Esophagus muscularis mucosa (tissue), 4 donors: ENCODE data around the gene MFN2. TPM values are rescaled to one million over a fixed set of nuclear protein-coding genes. Genes with fewer than 3 reads are reported as not detected.

Experiments used
- DNase-seq: peaks from one replicate; pipeline ENCODE4 v3.0.0-alpha.2; 2017; ENCODE audit errors: extremely low spot score
- H3K27ac ChIP-seq, 4 donors: fragments of 200-600 bp; sonication (generic); replicated peaks in 1 of 4; 1 replicate in 3 of 4; 2 replicates in 1 of 4; pipeline ENCODE4 v1.5.1; 2016 to 2019; ENCODE audit warnings: mild to moderate bottlenecking in 1 of 4
- H3K27me3 ChIP-seq, 4 donors: fragments of 200-600 bp; sonication (generic); one replicate each; pipeline versions ENCODE4 v1.5.1 to v1.6.0; 2016 to 2019
- H3K36me3 ChIP-seq, 4 donors: fragments of 200-600 bp; sonication (generic); one replicate each; pipeline ENCODE4 v1.5.1; 2016 to 2019
- H3K4me1 ChIP-seq, 4 donors: fragments of 200-600 bp; sonication (generic); one replicate each; pipeline ENCODE4 v1.5.1; 2016 to 2019
- H3K4me3 ChIP-seq, 4 donors: fragments of 200-600 bp; sonication (generic); 1 replicate in 2 of 4; 2 replicates in 2 of 4; pipeline ENCODE4 v1.5.1; 2016 to 2019; ENCODE audit warnings: mild to moderate bottlenecking in 4 of 4, moderate library complexity in 1 of 4
- H3K9me3 ChIP-seq, 4 donors: fragments of 200-600 bp; sonication (generic); 1 replicate in 3 of 4; 2 replicates in 1 of 4; pipeline ENCODE4 v1.5.1; 2016 to 2019
- CTCF ChIP-seq, 3 experiments: fragments of 200-600 bp in 2 of 3; fragments of 450-650 bp in 1 of 3; sonication (generic) in 2 of 3; IDR thresholded peaks; one replicate each; pipeline ENCODE4 v1.5.1; 2017 to 2019; ENCODE audit warnings: antibody characterized with exemption in 3 of 3, mild to moderate bottlenecking in 2 of 3, moderate library complexity in 1 of 3
- EP300 ChIP-seq: sonication (generic); formaldehyde crosslinking; IDR thresholded peaks from one replicate; pipeline ENCODE4 v1.6.1; 2017; ENCODE audit warnings: antibody characterized with exemption
- POLR2A ChIP-seq: fragments of 450-650 bp; IDR thresholded peaks from one replicate; pipeline ENCODE4 v1.6.1; 2017; ENCODE audit warnings: antibody characterized with exemption, moderate library complexity, mild to moderate bottlenecking, low read depth
- POLR2AphosphoS5 ChIP-seq, 2 donors: sonication (generic); formaldehyde crosslinking; IDR thresholded peaks; one replicate each; pipeline ENCODE4 v1.6.1; 2017; ENCODE audit warnings: antibody characterized with exemption in 2 of 2
- WGBS: methylation state at CpG from one replicate; pipeline ENCODE4 v1.1.5; 2018; 5-methylcytosine and 5-hydroxymethylcytosine counted together
- intact Hi-C: fragments of 100-400 bp; cut with DNase I; formaldehyde crosslinking; loops from one replicate; pipeline ENCODE4 v1.15.1; 2023
- total RNA-seq, 4 donors: library from RNA; depleted of rRNA; stranded (reverse); fragments of >200 nt; gene quantifications; one replicate each; pipeline versions ENCODE4 v1.1.0 to v1.2.1, GENCODE V29; 2016

The MFN2 gene
- total RNA-seq, 4 donors from 2014 or later = 166 to 242 (median 191) TPM

GRCh38 chr1:11979028-11979850 is 1.0 kb upstream of the MFN2 start:
- Histone ChIP-seq H3K9me3 (no peaks in the 10 kb centered on the region), H3K4me3 (peak overlapping the region; percentile 82 to 98 (median 90)), H3K27me3 (no peaks in the 10 kb centered on the region), H3K36me3 (peaks cover 20 to 54% (median 43%) of the 10 kb centered on the region in 4 donors), H3K4me1 (peaks cover 35 to 56% (median 54%) of the 10 kb centered on the region in 4 donors), H3K27ac (peak overlapping the region; percentile 95 to 99 (median 97))
- no peak for TF ChIP-seq EP300
- TF ChIP-seq POLR2AphosphoS5 (IDR thresholded peaks at IDR 0.05) = no peak
- TF ChIP-seq CTCF (IDR thresholded peaks at IDR 0.05) = no peak
- TF ChIP-seq POLR2A = no peak
- intact Hi-C loops = loop anchor here (5.0 kb wide), 1 partner anchor 42 kb away; no protein-coding TSS in a partner anchor
- WGBS = 56% methylated on average over 25 of the region's 29 CpGs
- no peak for DNase-seq

- no peak for TF ChIP-seq POLR2A
- no peak for TF ChIP-seq CTCF (IDR thresholded peaks at IDR 0.05)
- TF ChIP-seq EP300 = no peak
- TF ChIP-seq POLR2AphosphoS5 (IDR thresholded peaks at IDR 0.05) = no peak
- H3K27me3 ChIP-seq = no peaks in the 10 kb centered on the region
- peak overlapping the region; percentile 95 to 99 (median 97) for H3K27ac ChIP-seq
- peaks cover 11 to 54% (median 42%) of the 10 kb centered on the region in 4 donors for H3K36me3 ChIP-seq
- no peaks in the 10 kb centered on the region for H3K9me3 ChIP-seq
- H3K4me1 ChIP-seq = peaks cover 46 to 70% (median 66%) of the 10 kb centered on the region in 4 donors
- under 1% methylated on average over 12 of the region's 12 CpGs for WGBS
- DNase-seq = no peak
- intact Hi-C loops = no loop called here
- peak overlapping the region; percentile 82 to 98 (median 90) for H3K4me3 ChIP-seq
These were observed 380 bp downstream of the MFN2 start for GRCh38 chr1:11980676-11980972.

GRCh38 chr1:11981378-11982009 is 1.2 kb downstream of the MFN2 start:
- Histone ChIP-seq H3K27me3 (no peaks in the 10 kb centered on the region), H3K4me1 (peaks cover 55 to 79% (median 72%) of the 10 kb centered on the region in 4 donors), H3K27ac (peak overlapping the region; percentile 95 to 99 (median 97)), H3K9me3 (no peaks in the 10 kb centered on the region), H3K4me3 (peak overlapping the region; percentile 82 to 98 (median 90)), H3K36me3 (peaks cover 11 to 54% (median 45%) of the 10 kb centered on the region in 4 donors)
- 86% methylated on average over 13 of the region's 13 CpGs for whole genome bisulfite sequencing
- DNase-seq = no peak
- no peak for TF ChIP-seq POLR2A
- TF ChIP-seq EP300 = no peak
- intact Hi-C loops = no loop called here

- peak in 1 of 3 experiments; percentile 17 for TF ChIP-seq CTCF (IDR thresholded peaks at IDR 0.05)
- TF ChIP-seq POLR2A = no peak
- Histone ChIP-seq H3K4me1 (peaks cover 58 to 84% (median 72%) of the 10 kb centered on the region in 4 donors), H3K27ac (peak overlapping the region; percentile 95 to 99 (median 97)), H3K4me3 (no peak overlapping the region), H3K36me3 (peaks cover 11 to 54% (median 48%) of the 10 kb centered on the region in 4 donors), H3K9me3 (no peaks in the 10 kb centered on the region), H3K27me3 (no peaks in the 10 kb centered on the region)
- intact Hi-C loops = no loop called here
- 88% methylated on average over 3 of the region's 3 CpGs for WGBS
- DNase-seq = no peak
These were observed 1.8 kb downstream of the MFN2 start for GRCh38 chr1:11982010-11982392.

GRCh38 chr1:11984121-11984520 is 3.9 kb downstream of the MFN2 start:
- peak overlapping the region; percentile 86 to 96 (median 93) for H3K27ac ChIP-seq
- no peaks in the 10 kb centered on the region for H3K9me3 ChIP-seq
- no peaks in the 10 kb centered on the region for H3K27me3 ChIP-seq
- 83% methylated on average over 5 of the region's 5 CpGs for WGBS
- H3K4me1 ChIP-seq = peaks cover 63 to 91% (median 72%) of the 10 kb centered on the region in 4 donors
- H3K4me3 ChIP-seq = no peak overlapping the region
- H3K36me3 ChIP-seq = peaks cover 11 to 71% (median 59%) of the 10 kb centered on the region in 4 donors
- intact Hi-C loops = no loop called here
- DNase-seq = no peak
- no peak for TF ChIP-seq CTCF (IDR thresholded peaks at IDR 0.05)
- TF ChIP-seq EP300 = no peak
- no peak for TF ChIP-seq POLR2AphosphoS5 (IDR thresholded peaks at IDR 0.05)
- TF ChIP-seq POLR2A = no peak
